VCaP (cell line): ENCODE measurements around the gene USH2A.

Experiments
- H3K27ac ChIP-seq: fragments of 450-650 bp; 2 replicates; pipeline ENCODE4 v1.5.1; 2017
- TF ChIP-seq, protein P1 (sequence below): fragments of 450-650 bp; conservative IDR thresholded peaks from 2 replicates; pipeline ENCODE4 v1.5.1; 2017; ENCODE audit warnings: mild to moderate bottlenecking, moderate library complexity

USH2A gene

DNA sequence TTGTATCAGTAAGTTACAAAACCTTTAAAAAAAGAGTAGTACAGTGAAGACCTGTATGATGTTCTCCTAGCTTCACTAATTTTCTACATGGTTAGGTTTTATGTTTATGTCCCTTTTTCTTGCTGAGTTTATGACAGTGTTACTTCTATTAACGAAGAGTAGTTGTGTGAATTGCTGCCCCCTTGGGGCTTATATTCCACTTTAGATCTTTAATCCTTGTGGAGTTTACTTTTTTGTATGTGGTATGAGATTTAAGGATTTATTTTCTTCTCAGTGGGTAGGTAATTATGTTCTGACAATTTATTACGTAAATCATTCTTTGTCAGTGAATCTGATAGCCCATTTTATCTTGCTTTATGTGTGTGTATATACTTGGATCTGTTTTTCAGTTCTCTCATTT, 841.4 kb downstream of the USH2A start:
- no peak overlapping the region for H3K27ac ChIP-seq

More for the DNA sequence above, 841.4 kb downstream of the USH2A start:
- TF ChIP-seq, protein P1, sequence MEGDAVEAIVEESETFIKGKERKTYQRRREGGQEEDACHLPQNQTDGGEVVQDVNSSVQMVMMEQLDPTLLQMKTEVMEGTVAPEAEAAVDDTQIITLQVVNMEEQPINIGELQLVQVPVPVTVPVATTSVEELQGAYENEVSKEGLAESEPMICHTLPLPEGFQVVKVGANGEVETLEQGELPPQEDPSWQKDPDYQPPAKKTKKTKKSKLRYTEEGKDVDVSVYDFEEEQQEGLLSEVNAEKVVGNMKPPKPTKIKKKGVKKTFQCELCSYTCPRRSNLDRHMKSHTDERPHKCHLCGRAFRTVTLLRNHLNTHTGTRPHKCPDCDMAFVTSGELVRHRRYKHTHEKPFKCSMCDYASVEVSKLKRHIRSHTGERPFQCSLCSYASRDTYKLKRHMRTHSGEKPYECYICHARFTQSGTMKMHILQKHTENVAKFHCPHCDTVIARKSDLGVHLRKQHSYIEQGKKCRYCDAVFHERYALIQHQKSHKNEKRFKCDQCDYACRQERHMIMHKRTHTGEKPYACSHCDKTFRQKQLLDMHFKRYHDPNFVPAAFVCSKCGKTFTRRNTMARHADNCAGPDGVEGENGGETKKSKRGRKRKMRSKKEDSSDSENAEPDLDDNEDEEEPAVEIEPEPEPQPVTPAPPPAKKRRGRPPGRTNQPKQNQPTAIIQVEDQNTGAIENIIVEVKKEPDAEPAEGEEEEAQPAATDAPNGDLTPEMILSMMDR: no peak
